D721Med (cell line): ENCODE data around the gene HS3ST2.

ENCODE experiments used
- DNase-seq: peaks from one replicate; pipeline ENCODE4 v3.0.0; 2011; ENCODE audit warnings: low spot score; ENCODE audit not compliant: insufficient read length
- FAIRE-seq: peaks from 2 replicates; lab custom pipeline; 2011; peaks lifted over from hg19 to GRCh38; lab: Jason Lieb, UNC
- TF ChIP-seq, protein P1 (sequence below): IDR thresholded peaks from 2 replicates; pipeline ENCODE4 v1.5.1; 2012; ENCODE audit warnings: mild to moderate bottlenecking, control low read depth; ENCODE audit not compliant: insufficient read depth; ENCODE audit errors: missing control alignments

Gene HS3ST2

DNA sequence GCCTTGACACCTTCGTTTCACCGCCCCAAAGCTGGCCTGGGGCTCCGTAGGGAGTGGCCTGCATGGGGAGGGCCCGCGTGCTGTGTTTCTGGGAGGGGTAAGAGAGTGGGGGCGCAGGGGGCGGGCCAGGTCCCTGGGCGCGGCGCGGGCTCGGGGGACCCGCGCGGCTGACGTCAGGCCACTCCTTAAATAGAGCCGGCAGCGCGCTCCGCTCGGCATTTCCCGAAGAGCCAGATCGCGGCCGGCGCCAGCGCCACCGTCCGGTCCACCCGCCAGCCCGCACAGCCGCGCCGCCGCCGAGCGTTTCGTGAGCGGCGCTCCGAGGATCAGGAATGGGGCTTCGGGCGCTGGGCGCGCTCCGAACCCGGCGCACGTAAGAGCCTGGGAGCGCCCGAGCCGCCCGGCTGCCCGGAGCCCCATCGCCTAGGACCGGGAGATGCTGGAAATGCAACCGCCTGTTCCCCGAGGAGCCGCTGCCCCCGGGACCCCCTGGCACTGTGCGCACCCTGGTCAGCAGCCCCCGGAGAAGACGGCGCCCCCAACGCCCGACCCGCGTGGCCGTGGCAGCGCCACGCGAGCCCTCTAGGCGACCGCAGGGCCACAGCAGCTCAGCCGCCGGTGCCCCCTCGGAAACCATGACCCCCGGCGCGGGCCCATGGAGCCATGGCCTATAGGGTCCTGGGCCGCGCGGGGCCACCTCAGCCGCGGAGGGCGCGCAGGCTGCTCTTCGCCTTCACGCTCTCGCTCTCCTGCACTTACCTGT is at the start of gene HS3ST2:
Gene HS3ST2, plus strand, starts transcription at position 215 of the 763 bp plus-strand sequence. Its CDS starts 449 bp downstream, at position 664.
- DNase-seq: peak; percentile 23
- no peak for FAIRE-seq
- TF ChIP-seq, protein P1, sequence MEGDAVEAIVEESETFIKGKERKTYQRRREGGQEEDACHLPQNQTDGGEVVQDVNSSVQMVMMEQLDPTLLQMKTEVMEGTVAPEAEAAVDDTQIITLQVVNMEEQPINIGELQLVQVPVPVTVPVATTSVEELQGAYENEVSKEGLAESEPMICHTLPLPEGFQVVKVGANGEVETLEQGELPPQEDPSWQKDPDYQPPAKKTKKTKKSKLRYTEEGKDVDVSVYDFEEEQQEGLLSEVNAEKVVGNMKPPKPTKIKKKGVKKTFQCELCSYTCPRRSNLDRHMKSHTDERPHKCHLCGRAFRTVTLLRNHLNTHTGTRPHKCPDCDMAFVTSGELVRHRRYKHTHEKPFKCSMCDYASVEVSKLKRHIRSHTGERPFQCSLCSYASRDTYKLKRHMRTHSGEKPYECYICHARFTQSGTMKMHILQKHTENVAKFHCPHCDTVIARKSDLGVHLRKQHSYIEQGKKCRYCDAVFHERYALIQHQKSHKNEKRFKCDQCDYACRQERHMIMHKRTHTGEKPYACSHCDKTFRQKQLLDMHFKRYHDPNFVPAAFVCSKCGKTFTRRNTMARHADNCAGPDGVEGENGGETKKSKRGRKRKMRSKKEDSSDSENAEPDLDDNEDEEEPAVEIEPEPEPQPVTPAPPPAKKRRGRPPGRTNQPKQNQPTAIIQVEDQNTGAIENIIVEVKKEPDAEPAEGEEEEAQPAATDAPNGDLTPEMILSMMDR: peak; percentile 46

DNA sequence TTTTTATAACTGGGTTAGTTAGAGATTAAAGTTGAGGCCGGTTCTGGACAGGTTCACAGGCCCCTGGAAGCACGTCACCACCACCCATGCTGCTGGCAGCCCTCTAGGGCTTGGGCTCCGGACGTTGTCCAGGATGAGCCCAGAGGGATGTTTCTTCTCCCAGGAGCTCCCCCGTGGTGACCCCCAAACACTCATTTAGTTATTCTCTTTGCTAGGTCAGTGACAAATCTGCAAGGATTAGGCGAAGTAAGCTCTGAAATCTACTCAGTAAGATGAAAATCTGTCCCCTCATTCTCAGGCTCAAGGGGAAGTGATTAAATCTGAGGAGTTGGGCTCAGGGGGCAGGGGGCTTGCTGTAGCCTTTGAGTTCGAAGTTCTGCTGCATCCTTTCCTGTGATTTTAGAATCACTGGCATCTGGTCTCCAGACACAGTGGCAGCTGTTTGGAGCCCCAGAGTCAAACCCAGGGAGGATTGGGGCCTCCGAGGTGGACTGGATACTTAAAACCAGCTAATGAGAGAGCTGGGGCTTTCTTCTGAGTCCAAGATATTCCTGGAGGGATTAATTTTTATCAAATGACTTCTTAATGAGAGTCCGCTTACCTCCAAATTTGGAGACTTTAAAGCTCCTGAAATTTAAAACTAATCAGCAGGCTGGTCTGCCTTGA is 49.2 kb upstream of the HS3ST2 start:
- DNase-seq: peak; percentile 14
- no peak for FAIRE-seq
- TF ChIP-seq, protein P1: no peak

- TF ChIP-seq, protein P1: no peak
- no peak for FAIRE-seq
- no peak for DNase-seq
These were observed 48.5 kb upstream of the HS3ST2 start for GRCh38 chr16:22765479-22765878.

DNA sequence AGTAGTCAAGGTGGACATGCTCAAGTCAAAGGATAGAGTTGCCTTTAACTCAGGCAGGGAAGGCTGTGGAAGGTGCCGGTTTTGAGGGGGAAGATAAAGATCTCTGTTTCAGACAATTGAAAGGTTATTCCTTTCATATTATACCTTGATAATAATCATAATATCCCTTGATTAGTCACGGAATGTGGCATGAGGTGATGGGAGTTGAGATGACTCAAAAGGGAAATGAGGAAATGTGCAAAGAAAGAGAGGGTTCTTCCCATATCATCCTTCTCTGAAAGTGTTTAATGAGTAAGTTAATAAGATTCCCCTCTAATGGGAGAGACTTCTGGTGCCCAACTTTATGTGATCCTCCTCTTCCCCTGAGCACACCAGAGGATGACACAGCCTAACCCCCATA is 43.1 kb upstream of the HS3ST2 start:
- TF ChIP-seq, protein P1: no peak
- DNase-seq (no peak), FAIRE-seq (no peak)

DNA sequence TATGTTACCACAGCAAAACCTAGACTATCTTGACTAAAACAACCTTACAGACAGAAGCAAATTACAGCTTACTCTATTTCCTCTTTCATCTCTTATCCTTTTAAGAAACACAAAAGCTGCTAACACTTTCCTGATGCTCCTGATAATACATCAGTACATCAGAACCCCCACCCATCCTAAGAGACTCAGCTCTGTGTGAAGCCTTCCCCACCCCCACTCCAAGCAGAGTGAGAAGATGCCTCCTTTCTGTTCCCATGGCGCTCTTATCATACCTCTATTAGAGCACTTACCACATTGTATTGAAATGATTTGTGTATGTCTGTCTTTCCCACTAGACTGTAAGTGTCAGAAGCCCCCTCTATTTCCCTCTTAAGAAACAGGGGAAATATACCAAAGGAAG is 42.4 kb upstream of the HS3ST2 start:
- TF ChIP-seq, protein P1: no peak
- DNase-seq: no peak
- FAIRE-seq: no peak

DNA sequence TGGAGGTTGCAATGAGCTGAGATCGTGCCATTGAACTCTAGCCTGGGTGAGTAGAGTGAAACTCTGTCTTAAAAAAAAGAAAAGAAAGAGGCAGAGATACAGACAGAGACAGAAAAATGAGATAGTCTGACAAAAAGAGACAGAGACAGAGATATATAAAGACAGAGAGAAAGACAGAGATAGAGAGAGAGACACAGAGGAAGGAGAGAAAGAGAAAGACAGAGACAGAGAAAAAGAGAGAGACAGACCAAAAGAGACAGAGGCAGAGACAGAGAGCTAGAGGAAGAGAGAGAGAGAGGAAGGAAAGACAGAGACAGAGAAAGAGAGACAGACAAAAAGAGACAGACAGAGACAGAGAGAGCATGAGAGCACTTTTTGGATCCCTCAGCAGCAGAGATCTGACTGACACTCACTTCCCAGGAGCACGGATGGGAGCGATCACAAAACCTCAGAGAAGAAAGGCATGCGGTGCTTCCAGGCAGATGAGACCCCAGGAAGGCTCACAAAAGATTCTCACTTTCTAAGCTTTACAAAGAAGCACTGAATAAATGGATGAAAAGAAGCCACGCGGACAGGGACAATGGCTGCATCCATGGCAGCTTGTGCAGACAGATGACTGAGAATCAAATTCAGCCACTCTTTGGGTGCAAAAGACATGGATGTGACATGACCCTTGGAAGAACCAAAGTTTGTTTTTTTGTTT is 38.6 kb upstream of the HS3ST2 start:
- TF ChIP-seq, protein P1: no peak
- DNase-seq (no peak), FAIRE-seq (no peak)
